IPS-15b (cell line): ENCODE data around the gene AUTS2.

Experiments
- H3K27me3 ChIP-seq: one replicate; pipeline ENCODE4 v1.6.1; 2013; ENCODE audit warnings: low read length; ENCODE audit not compliant: control insufficient read depth, insufficient read depth
- H3K36me3 ChIP-seq: one replicate; pipeline ENCODE4 v1.6.1; 2013; ENCODE audit warnings: low read length; ENCODE audit not compliant: control insufficient read depth, insufficient read depth
- H3K4me1 ChIP-seq: one replicate; pipeline ENCODE4 v1.6.1; 2013; ENCODE audit warnings: mild to moderate bottlenecking, low read length; ENCODE audit not compliant: control insufficient read depth, insufficient read depth
- H3K4me3 ChIP-seq: one replicate; pipeline ENCODE4 v1.5.1; 2013; ENCODE audit warnings: low read depth, low read length
- H3K9ac ChIP-seq: one replicate; pipeline ENCODE4 v1.6.1; 2013; ENCODE audit warnings: low read depth, mild to moderate bottlenecking, low read length
- H3K9me3 ChIP-seq: one replicate; pipeline ENCODE4 v1.6.1; 2013; ENCODE audit warnings: mild to moderate bottlenecking, low read length; ENCODE audit not compliant: control insufficient read depth, insufficient read depth

AUTS2 gene

GRCh38 chr7:70474639-70475234 is 876.5 kb downstream of the AUTS2 start:
- no peaks in the 10 kb centered on the region for H3K4me1 ChIP-seq
- no peaks in the 10 kb centered on the region for H3K27me3 ChIP-seq
- no peaks in the 10 kb centered on the region for H3K36me3 ChIP-seq
- peak overlapping the region; percentile 9 for H3K9ac ChIP-seq
- H3K9me3 ChIP-seq: no peaks in the 10 kb centered on the region
- H3K4me3 ChIP-seq: no peak overlapping the region

DNA sequence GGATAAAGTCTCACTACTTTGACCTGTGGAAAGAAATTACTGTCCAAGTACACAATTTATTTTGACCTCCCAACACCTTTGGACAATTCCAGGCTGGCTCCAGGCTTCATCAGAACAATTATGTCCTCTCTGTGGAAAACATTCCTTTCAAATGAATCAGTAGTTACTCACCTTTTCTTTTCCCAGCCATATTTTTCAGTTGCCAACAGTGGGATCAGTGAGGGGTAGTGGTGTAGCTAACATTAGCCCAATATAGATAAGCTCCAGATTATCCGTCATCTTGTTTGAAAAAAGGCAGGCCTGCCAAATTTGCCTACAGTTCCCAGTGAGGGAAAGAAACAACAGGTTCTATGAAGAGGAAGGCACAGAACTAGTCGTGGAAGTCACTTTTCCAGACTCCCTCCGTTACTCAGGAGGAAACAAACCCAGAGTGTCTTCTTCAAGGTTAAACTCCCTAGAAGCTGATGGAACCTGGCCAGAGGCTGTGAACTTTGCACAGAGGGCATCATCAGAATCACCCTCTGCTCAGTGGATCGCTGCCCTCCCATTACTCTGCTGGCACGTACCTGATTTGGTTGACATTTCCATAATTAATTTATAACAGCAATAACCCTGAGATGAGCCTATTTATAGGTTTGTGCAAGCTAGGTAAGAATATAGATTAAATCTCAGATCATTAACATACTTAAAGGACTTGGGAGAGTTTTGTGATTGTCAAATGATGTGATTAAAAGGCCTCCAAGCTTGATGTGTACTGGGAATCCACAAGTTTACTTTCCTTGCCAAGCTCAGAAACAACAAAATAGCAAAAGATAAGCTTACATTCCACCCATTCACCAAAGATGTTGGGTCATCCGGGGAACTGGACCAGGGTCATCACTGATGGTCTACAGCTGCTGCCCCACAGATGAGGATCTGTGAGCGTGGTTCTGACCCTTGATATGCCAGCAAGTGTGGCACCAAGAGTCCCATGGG is 879.0 kb downstream of the AUTS2 start:
- Histone ChIP-seq H3K9ac (no peak overlapping the region), H3K4me3 (no peak overlapping the region), H3K27me3 (no peaks in the 10 kb centered on the region), H3K36me3 (no peaks in the 10 kb centered on the region), H3K4me1 (no peaks in the 10 kb centered on the region), H3K9me3 (no peaks in the 10 kb centered on the region)

DNA sequence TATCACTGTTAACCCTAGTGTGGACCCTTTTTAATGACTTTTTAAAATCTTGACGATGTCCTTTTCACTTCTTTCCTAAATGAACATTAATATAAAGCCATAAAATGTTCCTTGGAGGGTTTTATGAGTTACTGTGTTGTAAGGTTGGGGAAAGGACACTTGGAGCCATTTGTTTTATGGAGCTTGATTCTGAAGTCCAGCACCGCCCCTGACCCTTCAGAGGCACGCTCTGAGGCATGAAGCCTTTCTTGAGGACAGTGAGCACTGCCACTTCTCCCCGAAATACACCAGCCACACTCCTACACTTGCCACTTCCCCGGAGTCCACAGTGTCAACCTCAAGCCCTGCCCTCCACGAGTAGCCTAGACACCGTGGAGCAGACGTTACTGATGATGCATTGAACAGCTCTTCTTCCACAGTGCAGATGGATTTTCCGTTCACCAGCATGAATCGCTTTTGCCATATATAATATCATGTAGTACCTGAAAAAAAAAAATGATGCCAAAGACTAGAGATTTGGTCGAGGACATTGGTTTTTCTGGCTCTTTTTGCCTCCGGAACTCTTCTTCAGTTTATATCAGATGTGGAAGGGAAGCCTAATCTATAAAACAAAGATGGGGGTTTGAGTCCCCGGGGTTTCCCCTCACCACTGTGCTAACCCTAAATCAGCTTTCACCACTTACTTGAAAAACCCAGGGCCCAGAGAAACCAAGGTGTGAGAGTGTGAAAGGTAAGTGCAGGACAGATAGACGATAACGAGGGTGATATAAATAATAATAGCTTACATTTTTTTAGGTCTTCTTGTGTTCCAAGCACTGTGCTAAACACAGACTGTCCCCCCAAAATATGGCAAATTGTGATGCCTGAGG is 881.1 kb downstream of the AUTS2 start:
- Histone ChIP-seq H3K9me3 (no peaks in the 10 kb centered on the region), H3K9ac (no peak overlapping the region), H3K36me3 (no peaks in the 10 kb centered on the region), H3K4me1 (no peaks in the 10 kb centered on the region), H3K27me3 (no peaks in the 10 kb centered on the region), H3K4me3 (no peak overlapping the region)

- Histone ChIP-seq H3K9ac (no peak overlapping the region), H3K9me3 (no peaks in the 10 kb centered on the region), H3K36me3 (no peaks in the 10 kb centered on the region), H3K4me1 (no peaks in the 10 kb centered on the region), H3K4me3 (no peak overlapping the region), H3K27me3 (no peaks in the 10 kb centered on the region)
Observed at GRCh38 chr7:70480927-70481569, 882.8 kb downstream of the AUTS2 start.

- Histone ChIP-seq H3K4me3 (no peak overlapping the region), H3K27me3 (no peaks in the 10 kb centered on the region), H3K9ac (no peak overlapping the region), H3K9me3 (no peaks in the 10 kb centered on the region), H3K36me3 (no peaks in the 10 kb centered on the region), H3K4me1 (no peaks in the 10 kb centered on the region)
Observed at GRCh38 chr7:70481570-70482123, 883.4 kb downstream of the AUTS2 start.

- no peaks in the 10 kb centered on the region for H3K4me1 ChIP-seq
- H3K27me3 ChIP-seq: no peaks in the 10 kb centered on the region
- H3K9me3 ChIP-seq: no peaks in the 10 kb centered on the region
- H3K4me3 ChIP-seq: no peak overlapping the region
- H3K9ac ChIP-seq: no peak overlapping the region
- no peaks in the 10 kb centered on the region for H3K36me3 ChIP-seq
Observed at GRCh38 chr7:70484255-70484654, 886.0 kb downstream of the AUTS2 start.

DNA sequence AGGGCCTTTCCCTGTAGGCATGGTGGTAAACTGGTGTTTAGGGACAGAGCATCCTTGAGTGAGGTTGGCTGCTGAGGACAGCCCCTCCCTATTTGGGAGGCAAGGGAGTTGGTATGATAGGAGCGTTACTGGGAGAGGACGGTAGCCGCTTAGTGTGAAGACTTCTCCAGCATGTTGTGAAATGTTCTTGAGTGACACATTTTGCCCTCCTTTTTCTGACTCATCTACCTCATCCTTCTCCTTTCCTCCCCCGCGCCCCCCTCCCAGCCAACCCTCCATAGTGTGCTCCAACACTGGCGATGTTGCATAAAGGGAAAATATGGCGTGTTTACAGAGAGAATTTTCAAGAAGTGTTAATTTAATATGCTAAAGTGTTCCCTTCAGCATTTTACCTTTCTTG is 888.7 kb downstream of the AUTS2 start:
- Histone ChIP-seq H3K9ac (no peak overlapping the region), H3K4me1 (no peaks in the 10 kb centered on the region), H3K36me3 (no peaks in the 10 kb centered on the region), H3K9me3 (no peaks in the 10 kb centered on the region), H3K27me3 (no peaks in the 10 kb centered on the region), H3K4me3 (no peak overlapping the region)

- no peaks in the 10 kb centered on the region for H3K4me1 ChIP-seq
- no peaks in the 10 kb centered on the region for H3K36me3 ChIP-seq
- no peak overlapping the region for H3K4me3 ChIP-seq
- no peak overlapping the region for H3K9ac ChIP-seq
- H3K27me3 ChIP-seq: no peaks in the 10 kb centered on the region
- no peaks in the 10 kb centered on the region for H3K9me3 ChIP-seq
Observed at GRCh38 chr7:70487428-70487827, 889.2 kb downstream of the AUTS2 start.

DNA sequence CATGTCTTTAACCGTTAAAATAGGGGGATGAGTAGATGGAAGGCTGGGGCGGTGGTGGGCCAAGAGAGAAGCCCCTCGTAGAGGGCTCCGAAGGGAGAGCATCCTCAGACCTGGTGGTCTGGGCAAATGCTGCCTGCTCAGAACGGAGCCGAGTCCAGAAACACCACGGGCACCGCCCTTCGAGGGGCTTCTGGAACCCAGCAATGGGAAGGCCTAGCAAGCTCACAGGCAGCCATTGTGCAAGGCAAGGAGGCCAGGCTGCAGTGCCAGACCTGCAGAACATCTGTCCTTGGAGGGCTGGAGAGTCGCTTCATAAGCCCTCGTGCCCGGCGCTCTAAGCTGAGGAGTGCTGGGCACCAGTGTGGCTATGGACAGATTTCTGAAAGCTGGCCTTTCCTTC is 889.6 kb downstream of the AUTS2 start:
- no peak overlapping the region for H3K9ac ChIP-seq
- no peaks in the 10 kb centered on the region for H3K9me3 ChIP-seq
- no peaks in the 10 kb centered on the region for H3K36me3 ChIP-seq
- no peaks in the 10 kb centered on the region for H3K4me1 ChIP-seq
- H3K27me3 ChIP-seq: no peaks in the 10 kb centered on the region
- no peak overlapping the region for H3K4me3 ChIP-seq

DNA sequence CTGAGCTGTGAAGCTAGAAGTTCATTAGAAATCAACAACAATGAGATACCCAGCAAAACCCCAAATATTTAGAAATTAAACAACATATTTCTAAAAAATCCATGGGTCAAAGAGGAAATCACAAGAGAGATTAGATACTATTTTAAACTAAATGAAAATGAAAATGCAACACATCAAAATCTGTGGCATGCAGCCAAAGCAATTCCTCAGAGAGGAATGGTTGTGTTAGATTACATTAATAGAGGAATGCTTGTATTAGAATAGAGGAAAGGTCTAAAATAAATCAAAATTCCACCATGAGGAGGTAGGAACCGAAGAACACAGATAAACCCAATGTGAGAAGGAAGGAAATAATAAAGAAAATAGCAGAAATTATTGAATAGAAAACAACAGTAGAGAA is 891.5 kb downstream of the AUTS2 start:
- H3K4me3 ChIP-seq: no peak overlapping the region
- no peaks in the 10 kb centered on the region for H3K4me1 ChIP-seq
- H3K9me3 ChIP-seq: no peaks in the 10 kb centered on the region
- H3K27me3 ChIP-seq: no peaks in the 10 kb centered on the region
- H3K36me3 ChIP-seq: no peaks in the 10 kb centered on the region
- no peak overlapping the region for H3K9ac ChIP-seq

GRCh38 chr7:70492625-70493024 is 894.4 kb downstream of the AUTS2 start:
- Histone ChIP-seq H3K9me3 (no peaks in the 10 kb centered on the region), H3K36me3 (no peaks in the 10 kb centered on the region), H3K4me3 (no peak overlapping the region), H3K9ac (no peak overlapping the region), H3K27me3 (no peaks in the 10 kb centered on the region), H3K4me1 (no peaks in the 10 kb centered on the region)
